ENCODE results near the gene BTBD16. TPM values are rescaled to one million over a fixed set of nuclear protein-coding genes. Genes with fewer than 3 reads are reported as not detected.

Gene BTBD16
- total RNA-seq, 1 donor from 2014 or later: 0.35 TPM

- ATAC-seq: no peak
- intact Hi-C loops (cut with DNase I): no loop called here
- H3K27me3 ChIP-seq: no peaks in the 10 kb centered on the region
- no peak overlapping the region for H3K4me3 ChIP-seq
- peaks cover 7% of the 10 kb centered on the region for H3K9me3 ChIP-seq
- H3K4me1 ChIP-seq: no peaks in the 10 kb centered on the region
- H3K27ac ChIP-seq: no peak overlapping the region
- TF ChIP-seq CTCF (IDR thresholded peaks at IDR 0.05): no peak
- no peaks in the 10 kb centered on the region for H3K36me3 ChIP-seq
- no peak for DNase-seq
These were observed 45.3 kb downstream of the BTBD16 start for GRCh38 chr10:122316224-122316884.

GRCh38 chr10:122321960-122322359 is 50.9 kb downstream of the BTBD16 start:
- Histone ChIP-seq H3K27ac (no peak overlapping the region), H3K4me3 (no peak overlapping the region), H3K4me1 (no peaks in the 10 kb centered on the region), H3K36me3 (no peaks in the 10 kb centered on the region), H3K27me3 (no peaks in the 10 kb centered on the region), H3K9me3 (peaks cover 7% of the 10 kb centered on the region)
- TF ChIP-seq CTCF (IDR thresholded peaks at IDR 0.05): no peak
- intact Hi-C loops (cut with DNase I): no loop called here
- DNase-seq (no peak), ATAC-seq (no peak)

- Histone ChIP-seq H3K27ac (no peak overlapping the region), H3K4me3 (no peak overlapping the region), H3K36me3 (no peaks in the 10 kb centered on the region), H3K4me1 (no peaks in the 10 kb centered on the region), H3K9me3 (peaks cover 7% of the 10 kb centered on the region), H3K27me3 (no peaks in the 10 kb centered on the region)
- intact Hi-C loops (cut with DNase I): no loop called here
- TF ChIP-seq CTCF (IDR thresholded peaks at IDR 0.05): no peak
- ATAC-seq: no peak
- DNase-seq: no peak
These were observed 52.1 kb downstream of the BTBD16 start for GRCh38 chr10:122323189-122323588.

- no peak overlapping the region for H3K27ac ChIP-seq
- DNase-seq (no peak), ATAC-seq (peak; percentile 26)
- intact Hi-C loops (cut with DNase I): no loop called here
- no peak overlapping the region for H3K4me3 ChIP-seq
- H3K9me3 ChIP-seq: peaks cover 7% of the 10 kb centered on the region
- no peak for TF ChIP-seq CTCF (IDR thresholded peaks at IDR 0.05)
- H3K4me1 ChIP-seq: no peaks in the 10 kb centered on the region
- H3K36me3 ChIP-seq: no peaks in the 10 kb centered on the region
- H3K27me3 ChIP-seq: no peaks in the 10 kb centered on the region
These were observed 53.0 kb downstream of the BTBD16 start for GRCh38 chr10:122323941-122324675.

GRCh38 chr10:122325235-122325634 is 54.1 kb downstream of the BTBD16 start:
- H3K27ac ChIP-seq: no peak overlapping the region
- no peak overlapping the region for H3K4me3 ChIP-seq
- no peak for TF ChIP-seq CTCF (IDR thresholded peaks at IDR 0.05)
- intact Hi-C loops (cut with DNase I): no loop called here
- H3K27me3 ChIP-seq: no peaks in the 10 kb centered on the region
- no peaks in the 10 kb centered on the region for H3K36me3 ChIP-seq
- no peak for DNase-seq
- ATAC-seq: no peak
- H3K9me3 ChIP-seq: peaks cover 7% of the 10 kb centered on the region
- no peaks in the 10 kb centered on the region for H3K4me1 ChIP-seq
